HG03095 (cell line): ENCODE data around the gene UVRAG.
"Not testable (repeated sequence)": the region's sequence is repeated elsewhere in the genome, so short reads cannot be mapped to it uniquely, and the experiment has no call there.

Experiments used
- ATAC-seq: cut with Tn5 transposase; IDR thresholded peaks from one replicate; pipeline ENCODE4 v1.9.1; 2021; ENCODE audit warnings: moderate library complexity; ENCODE audit not compliant: unreplicated experiment

Gene UVRAG

GRCh38 chr11:76048763-76049162 lies 233.8 kb downstream of the UVRAG start:
- ATAC-seq, result no peak

GRCh38 chr11:76049511-76049910 lies 234.5 kb downstream of the UVRAG start:
- ATAC-seq, result no peak

DNA sequence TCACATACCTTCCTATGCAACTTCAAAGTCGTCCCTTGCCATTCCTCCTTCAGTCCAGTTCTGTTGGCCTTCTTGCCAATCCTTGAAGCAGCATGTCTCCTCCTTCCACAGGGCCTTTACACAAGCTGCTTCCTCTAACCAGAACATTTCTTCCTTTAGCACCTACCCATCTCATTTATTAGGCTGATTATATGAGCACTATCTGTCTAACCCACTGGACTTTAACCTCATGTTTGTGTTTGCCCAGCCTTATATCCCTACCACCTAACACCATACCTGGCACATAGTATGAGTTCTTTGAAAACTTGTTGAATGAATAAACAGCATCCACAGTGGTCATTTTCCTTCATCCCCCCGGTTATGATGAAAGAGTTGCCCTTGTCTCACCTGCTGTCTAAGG lies 236.9 kb downstream of the UVRAG start:
- no peak for ATAC-seq

DNA sequence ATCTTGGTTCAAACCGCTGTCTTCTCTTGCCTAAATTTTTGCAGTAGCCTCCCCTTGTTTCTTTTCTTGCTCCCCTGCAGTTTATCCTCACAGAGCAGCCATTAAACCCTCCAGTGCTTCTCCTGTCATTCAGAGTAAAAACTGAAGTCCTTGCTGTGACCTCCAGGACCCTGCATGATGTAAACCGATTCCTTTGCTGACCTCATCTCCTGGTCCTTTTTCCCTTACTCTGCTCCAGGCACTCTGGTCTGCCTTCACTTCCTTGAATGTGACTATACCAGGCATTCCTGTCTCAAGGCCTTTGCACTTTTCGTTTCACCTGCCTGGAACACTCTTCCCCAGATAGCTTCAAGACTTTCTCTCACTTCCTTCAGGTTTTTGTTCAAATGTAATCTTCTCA lies 239.3 kb downstream of the UVRAG start:
- ATAC-seq, result no peak

GRCh38 chr11:76056876-76057275 lies 241.9 kb downstream of the UVRAG start:
- no peak for ATAC-seq

DNA sequence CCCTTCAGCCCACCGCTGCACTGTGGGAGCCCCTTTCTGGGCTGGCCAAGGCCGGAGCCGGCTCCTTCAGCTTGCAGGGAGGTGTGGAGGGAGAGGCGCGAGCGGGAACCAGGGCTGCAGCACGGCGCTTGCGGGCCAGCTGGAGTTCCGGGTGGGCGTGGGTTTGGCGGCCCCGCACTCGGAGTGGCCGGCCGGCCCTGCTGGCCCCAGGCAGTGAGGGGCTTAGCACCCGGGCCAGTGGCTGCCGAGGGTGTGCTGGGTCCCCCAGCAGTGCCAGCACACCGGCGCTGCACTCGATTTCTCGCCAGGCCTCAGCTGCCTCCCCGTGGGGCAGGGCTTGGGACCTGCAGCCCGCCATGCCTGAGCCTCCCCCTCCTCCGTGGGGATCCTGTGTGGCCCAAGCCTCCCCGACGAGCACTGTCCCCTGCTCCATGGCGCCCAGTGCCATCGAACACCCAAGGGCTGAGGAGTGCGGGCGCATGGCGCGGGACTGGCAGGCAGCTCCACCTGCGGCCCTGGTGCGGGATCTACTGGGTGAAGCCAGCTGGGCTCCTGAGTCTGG lies 245.5 kb downstream of the UVRAG start:
- not testable (repeated sequence) for ATAC-seq

- ATAC-seq, result peak; percentile 99
Observed at GRCh38 chr11:76062733-76063132, 247.7 kb downstream of the UVRAG start.

DNA sequence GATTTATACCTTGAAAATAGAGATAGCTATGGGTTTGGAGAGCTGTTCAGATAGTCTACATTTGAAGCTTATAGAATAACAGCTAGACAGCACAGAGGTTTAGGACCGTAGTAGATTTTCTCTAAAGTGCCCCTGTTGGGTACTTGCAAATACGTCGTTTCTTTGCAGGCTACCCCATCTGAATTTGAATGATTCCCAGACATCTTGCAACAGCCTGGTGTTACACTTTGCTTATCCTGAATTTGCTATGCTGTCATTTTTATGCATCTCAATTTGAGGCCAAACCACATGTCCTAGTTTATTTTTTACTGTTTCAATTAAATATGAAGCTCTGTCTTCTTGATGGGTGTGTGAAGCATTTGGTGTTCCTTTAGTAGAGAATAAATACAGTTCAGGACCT lies 249.2 kb downstream of the UVRAG start:
- ATAC-seq, result no peak

DNA sequence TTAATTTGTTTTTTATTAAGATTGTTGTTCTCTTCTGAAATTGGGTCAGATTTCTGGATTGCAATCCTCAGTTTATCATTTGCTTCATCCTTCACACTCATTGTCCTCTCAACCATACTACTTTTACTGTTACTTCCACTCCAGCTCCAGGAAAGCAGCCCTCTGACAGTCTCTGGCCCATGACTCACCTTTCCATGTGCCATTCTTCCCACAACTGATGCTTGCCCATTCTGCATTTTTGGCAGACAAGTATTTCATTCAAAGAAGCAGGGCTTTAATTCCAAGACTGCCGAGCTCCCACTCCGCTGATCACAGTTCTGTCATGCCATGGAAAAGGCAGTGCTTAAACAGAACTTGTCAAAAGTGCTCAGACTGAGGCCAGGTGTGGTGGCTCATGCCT lies 252.1 kb downstream of the UVRAG start:
- no peak for ATAC-seq

- no peak for ATAC-seq
Observed at GRCh38 chr11:76069001-76069400, 254.0 kb downstream of the UVRAG start.

- no peak for ATAC-seq
Observed at GRCh38 chr11:76071090-76071489, 256.1 kb downstream of the UVRAG start.

GRCh38 chr11:76073724-76074123 lies 258.7 kb downstream of the UVRAG start:
- ATAC-seq, result no peak

GRCh38 chr11:76074148-76075095 lies 259.4 kb downstream of the UVRAG start:
- no peak for ATAC-seq

DNA sequence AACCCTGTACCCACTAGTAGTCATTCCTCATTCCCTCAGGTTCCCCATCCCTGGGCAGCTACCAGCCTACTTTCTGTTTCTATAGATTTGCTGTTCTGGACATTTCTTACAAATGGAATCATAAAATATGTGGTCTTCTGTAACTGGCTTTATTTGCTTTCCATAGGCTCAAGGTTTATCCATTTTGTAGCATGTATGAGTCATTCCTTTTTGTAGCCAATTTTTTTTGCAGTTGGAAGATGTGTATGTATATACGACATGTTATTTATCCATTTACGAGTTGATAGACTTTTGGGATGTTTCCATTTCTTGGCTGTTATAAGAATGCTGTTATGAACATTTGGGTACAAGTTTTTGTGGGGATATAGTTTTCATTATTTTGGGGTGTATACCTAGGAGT lies 260.7 kb downstream of the UVRAG start:
- no peak for ATAC-seq

- ATAC-seq, result not testable (repeated sequence)
Observed at GRCh38 chr11:76076253-76076652, 261.2 kb downstream of the UVRAG start.

GRCh38 chr11:76076749-76077148 lies 261.7 kb downstream of the UVRAG start:
- ATAC-seq, result no peak

DNA sequence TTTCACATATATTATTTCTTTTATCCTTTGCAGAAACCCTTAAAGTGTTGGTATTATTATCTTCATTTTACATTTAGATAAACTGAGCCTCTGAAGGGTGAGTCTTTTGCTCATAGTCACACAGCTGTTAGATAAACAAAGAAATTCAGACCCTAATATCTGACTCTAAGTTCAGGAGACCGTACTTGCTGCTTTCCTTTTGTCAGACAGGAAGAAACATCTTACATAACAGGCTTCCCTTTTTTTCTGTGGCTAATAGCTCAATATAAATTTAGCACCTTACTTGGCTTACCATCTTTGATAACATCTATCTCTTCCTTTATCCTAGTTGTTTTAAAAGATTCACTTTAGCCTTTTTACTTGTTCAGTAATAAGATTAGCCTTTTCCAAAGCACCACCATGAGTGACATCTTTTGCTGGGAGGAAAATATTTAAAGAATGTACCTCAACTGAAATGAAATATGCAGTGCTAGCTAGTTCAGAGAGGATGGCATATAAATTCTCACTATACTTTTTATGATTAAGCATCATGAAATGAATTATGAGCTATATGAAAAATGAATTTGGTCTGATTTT lies 262.7 kb downstream of the UVRAG start:
- ATAC-seq, result no peak

DNA sequence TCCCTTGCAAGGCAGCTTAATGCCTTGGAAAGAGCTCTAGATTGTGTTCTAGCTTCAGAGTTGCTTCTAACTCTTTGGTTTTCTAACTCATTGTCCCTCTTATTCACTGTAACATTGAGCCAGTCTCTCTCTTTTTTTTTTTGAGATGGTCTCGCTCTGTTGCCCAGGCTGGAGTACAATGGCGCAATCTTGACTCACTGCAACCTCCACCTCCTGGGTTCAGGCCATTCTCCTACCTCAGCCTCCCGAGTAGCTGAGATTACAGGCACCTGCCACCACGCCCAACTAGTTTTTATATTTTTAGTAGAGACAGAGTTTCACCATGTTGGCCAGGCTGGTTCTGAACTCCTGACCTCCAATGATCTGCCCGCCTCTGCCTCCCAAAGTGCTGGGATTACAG lies 266.1 kb downstream of the UVRAG start:
- not testable (repeated sequence) for ATAC-seq

DNA sequence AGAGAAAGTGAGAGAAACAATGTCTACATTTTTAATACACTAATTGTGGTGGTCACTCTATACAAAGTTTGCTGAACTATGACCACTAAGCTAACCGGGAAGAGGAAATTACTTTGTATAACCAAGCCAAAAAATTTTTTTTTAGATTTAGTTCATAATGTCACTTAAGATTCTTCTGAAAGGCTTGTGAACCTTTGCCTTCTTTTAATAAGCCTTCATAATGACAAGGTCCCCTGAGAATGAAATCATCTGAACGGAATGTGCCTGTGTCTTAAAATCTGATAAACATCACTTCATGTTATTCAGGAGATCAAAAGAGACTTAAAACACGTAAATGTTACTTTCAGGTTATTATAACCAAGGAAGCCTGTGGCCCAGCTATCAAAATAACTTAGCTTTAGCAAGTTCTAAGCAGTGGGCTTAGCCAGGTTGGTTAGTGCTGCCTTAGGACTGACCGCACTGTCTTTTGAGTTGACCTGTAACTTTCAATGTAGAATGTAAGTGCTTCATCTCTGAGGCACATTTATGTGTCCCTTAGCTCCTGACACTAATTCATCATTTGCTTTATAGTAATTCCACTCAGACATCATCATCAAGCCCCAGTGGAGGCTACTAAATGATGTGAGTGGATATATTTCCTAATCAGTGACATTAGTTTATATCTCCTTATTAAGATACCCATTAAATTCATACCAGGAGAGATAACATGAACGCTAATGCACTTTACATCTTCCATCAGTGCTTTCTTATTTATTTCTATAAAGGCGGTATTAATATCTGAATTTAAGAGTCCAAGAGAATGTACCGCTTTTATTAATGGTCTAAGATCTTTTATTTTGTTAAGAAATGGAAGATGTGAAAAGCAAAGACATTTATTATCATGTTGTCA lies 268.8 kb downstream of the UVRAG start:
- no peak for ATAC-seq

DNA sequence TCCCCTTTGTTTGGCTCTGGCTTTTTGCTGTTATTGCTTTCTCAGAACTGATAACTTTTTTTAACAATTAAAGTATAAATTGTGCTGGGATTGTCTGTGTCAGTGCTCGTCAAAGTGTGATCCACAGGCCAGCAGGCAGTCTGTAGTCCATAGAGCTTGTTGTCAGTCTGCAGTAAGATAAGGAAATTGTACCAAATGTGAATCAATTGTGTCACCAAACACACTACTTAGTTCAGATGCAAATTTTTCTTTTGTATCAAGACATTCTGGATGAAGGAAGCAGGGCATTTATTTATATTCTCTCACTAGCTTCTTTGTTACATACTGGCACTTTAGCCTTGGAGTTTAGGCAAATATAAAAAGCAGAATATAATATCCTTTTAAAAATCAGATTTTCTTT lies 270.3 kb downstream of the UVRAG start:
- ATAC-seq, result no peak
